Activated CD8-positive, alpha-beta memory T cell treated with anti-CD3 and anti-CD28 coated beads, Interleukin-2, amount 50 U/mL, for 4 hours (primary cell): ENCODE measurements around the gene TSPAN9.

Experiments used
- DNase-seq: peaks from one replicate; pipeline ENCODE4 v3.0.0-alpha.2; 2020

TSPAN9 gene

DNA sequence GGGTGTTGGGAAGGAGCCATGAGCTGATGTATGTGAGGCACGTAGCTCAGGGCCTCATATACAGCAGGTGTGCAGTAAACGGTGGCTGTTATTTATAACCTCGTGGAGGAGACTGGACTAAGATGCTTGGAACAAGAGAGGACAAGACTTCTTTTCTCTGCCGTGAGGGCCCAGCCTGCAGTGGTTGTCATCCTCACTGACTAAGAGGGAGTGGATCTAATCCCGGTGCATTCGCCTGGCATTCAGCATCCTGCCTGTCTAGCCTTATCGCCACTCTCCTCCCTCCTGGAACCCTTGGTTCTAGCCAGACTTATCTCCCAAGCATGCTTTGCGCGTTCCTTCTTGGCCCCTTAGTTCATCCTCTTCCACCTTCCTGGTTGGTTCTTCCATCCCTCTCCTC is 3.9 kb downstream of the TSPAN9 start:
- no peak for DNase-seq

DNA sequence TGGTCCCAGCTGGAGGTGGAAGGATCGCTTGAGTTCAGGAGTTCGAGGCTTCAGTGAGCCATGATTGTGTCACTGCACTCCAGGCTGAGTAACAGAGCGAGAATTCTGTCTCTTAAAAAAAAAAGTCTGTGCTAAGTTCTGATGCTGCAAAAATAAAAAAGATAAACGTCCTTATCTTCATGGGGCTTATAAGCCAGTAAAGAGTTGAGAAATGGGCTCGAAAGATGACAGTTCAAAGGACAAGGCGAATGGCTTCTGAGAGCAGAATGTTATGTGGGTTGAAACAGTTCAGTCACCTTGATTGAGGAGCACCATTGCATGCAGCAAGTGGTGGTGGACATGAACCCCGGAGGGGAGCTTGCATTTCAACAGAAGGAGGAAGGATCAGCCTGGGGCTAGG is 4.7 kb downstream of the TSPAN9 start:
- DNase-seq, result no peak

DNA sequence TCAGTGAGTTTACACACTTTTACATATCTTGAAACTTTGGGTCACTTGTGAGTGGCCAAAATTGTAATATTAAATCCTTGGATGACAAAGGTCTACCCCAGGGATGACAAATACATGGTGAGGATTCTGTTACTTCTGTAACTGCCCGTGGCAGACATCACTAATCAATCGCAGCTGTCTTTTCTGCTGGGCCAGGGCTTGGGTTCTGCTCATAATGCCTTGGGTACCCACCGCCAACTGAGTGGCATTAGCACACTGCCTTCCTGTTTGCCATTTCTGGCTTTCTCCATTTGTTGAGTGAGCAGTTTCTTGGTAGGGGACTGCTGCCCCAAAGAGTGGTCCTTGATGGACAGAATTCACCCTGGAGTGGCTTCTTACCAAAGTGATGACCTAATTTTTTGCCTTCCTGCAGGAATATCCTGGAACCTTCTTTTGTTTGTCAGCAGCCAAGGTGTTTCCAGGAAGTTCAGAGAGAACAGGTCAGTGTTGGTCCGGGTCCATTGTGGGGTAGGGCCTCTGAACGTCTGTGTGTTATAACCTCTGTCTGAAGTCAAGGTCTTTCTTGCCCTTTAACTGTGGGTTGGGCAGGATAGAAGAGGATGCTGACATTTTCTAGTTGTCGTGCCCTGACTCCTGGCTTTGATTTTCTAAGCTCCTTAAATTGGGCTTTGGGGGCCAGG is 6.2 kb downstream of the TSPAN9 start:
- DNase-seq, result no peak

DNA sequence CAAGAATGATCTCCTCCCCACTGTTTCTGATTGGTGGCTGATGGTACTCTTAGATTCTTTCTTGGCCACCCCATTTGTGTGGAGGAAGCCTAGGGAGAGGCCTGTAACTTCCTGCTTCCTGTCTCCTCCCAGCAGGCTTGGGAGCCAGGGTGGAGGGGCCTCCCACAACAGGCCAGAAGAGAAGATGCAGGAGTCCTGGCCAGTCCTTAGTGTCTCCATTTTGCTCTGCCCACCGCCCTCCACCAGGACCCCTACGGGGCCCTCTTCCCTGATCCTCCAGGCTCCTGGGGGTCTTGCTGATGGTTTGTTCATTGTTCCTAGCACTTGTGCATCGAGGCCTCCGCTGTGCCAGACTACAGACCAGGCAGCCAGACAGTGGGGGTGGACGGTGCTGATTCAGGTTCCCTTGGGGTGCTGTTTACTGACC is 6.8 kb downstream of the TSPAN9 start:
- no peak for DNase-seq

DNA sequence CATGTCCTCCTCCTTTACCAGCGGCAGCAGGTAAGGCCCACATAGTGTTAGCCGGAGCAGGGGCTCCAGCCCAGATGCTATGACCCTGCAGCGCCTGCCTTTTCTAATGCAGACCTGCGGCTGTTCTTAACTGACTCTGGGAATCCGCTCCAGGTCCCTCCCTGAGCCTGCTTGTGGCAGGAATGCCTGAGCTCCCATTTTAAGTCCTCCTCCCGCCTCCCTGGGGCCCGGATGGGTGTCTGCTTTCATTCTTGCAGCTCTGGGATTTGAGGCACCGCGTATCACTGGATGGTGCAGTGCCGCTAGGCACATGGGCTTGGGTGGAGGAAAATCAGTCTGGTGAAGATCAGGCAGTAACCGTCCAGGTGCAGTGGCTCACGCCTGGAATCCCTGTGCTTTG is 7.6 kb downstream of the TSPAN9 start:
- no peak for DNase-seq

DNA sequence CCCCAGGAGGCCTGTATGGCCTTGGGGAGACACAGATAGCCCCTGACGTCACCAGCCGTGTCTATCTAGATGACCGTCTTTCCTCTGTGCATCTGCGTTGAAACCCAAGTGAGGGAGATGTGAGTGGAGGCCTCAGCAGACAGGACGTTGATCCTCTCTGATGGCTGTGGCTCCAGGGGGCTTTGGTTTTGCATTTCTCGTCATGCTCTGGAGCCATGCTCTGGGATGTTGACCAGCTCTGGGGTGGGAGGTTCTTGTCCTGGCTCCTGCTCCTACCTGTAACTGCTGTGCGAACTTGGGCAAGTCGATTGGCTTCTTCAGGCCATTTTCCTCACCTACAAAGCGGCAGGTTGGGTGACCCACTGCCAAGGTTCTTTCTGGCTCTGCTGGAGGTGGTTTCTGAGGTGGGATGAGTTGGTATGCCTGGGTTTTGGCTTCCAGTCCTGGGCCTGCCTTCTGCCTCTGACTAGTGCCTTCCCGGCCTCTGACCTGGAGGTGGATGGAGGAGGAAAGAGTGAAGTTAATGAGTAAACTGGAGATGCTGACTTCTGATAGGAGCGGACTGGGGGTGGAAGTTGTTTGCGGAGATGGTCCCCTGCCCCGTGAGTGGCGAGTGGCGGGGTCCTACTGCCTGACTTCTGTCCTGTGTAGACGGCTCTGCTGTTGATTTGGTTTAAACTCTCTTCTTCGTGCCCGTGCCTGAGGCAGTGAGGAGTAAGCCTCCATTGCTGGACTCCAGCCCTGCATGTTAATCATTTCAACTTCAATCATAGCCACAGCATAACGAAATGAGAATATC is 8.4 kb downstream of the TSPAN9 start:
- no peak for DNase-seq

DNA sequence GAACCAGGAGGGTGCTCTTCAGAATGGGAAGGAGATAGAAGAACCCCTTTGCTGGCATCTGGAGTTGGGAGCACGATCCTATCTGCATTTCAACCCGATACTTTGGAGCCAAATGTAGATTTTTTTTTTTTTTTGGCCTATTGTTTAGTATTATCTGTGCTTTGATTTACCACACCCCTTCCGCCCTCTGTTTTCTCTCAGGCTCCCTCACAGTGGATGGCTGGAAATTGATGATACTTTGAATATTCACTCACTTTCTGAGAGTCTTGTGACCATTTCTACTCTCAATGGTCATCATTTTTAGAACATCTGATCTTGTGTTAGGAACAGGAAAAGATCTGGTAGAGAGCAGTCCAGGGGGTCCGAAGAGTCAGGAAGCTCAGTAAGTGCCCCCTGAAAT is 9.0 kb downstream of the TSPAN9 start:
- DNase-seq, result no peak

DNA sequence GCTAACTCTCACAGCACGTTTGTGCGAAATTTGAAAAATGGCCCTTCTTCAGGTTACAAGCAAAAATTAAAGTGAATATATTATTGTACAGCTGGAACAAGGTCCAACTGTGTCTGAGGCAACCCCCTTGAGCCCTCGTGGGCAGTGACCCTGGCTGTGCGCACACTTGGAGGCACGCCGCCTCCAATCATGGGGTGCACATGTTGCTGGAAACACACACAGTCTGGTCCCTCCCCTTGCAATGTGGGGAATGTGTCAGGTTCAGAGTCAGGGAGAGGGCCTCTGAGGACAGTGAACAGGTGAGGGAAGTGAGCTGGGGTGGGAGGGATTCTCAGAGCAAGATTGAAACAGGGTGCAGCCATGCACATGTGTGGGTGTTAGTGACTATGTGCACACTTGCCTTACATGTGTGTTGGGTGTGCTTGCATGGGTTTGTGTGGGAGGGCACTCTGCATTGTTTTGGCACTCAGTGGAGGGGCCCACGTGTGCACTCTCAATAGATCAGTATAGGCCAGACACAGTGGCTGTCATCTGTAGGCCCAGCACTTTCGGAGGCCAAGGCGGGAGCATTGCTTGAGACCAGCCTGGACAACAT is 9.6 kb downstream of the TSPAN9 start:
- DNase-seq, result no peak

DNA sequence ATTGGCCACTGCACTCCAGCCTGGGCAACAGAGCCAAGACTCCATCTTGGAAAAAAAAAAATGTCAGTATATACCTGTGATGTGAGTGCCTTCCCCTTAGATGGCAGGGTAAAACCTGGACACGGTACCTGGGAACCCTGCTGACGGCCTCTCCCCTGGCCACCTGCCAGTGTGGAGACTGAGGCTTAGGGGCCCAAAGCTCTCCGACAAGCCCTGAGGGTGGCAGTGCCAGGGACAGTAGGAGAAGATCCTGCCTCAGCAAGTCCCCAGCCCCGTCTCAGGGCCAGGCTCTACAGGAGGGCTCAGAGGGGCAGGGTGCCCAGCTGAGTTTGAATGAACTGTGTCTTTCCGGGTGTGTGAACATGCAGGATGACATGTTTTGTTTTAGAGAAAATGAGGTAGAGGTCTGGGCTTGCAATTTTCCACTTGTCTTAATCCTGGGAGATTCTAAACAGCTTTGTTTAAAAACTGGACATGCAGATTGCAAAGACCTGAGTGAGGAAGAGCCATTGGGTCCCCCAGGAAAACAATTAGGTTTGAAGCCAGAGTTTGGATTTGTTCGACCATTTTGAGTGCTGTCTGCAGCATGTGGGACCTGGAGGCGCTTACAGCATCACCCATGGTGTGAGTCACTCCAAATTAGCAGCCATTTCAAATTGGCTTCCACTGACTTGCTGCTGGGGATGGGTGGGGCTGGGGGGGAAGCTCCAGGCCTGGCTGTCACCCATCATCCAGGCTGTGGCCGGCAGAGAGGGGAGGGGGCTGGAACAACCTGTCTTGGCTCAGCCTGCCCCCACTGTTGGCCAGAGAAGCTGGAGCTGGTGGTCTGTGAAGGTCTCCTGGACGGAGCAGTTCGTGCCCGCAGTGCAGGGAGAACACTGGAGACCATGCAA is 10.8 kb downstream of the TSPAN9 start:
- DNase-seq, result no peak

DNA sequence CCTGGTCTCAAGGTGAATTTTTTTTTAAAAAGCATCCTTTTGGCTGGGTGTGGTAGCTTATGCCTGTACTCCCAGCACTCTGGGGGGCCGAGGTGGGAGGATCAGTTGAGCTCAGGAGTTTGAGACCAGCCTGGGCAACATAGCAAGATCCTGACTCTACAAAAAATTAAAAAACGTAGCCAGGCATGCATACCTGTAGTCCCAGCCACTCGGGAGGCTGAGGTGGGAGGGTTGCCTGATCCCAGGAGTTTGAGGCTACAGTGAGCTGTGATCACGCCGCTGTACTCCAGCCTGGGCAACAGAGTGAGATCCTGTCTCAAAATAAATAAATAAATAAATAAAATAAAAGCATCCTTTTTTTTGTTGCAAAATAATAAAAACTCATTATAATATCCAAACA is 12.4 kb downstream of the TSPAN9 start:
- no peak for DNase-seq

DNA sequence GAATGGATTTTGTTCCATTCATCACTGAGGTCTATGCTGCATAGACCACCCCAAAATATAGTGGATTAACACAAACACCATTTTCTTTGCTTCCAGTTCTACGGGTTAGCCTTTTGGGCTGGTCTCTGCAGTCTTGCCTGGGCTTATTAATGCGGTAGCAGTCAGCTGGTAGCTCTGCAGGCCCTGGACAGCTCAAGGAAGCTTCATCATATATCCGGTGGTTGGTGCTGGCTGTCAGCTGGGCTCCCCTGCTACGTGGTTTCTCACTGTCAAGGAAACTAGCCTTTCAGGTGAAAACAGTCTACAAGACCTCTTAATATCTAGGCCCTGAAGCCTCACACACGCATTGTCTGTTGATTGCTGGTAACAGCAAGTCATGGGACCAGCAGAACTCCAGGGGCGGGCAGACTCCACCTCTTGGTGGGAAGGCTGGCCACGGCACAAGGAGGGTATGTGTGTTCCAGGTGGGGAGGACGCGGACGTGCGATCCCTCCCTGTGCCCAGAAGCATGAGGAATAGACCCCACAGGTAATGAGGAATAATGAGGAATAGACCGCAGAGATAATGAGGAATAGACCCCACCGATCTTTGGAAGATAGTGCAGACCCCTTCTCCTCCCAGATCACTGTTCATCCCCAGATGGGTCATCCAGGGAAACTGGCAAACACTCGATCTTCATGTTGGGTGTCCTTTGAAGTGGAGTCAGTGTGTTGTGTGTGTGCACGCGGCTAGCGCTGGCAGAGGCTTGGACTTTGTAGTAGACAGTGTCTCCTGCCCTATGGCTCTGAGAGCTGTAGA is 13.3 kb downstream of the TSPAN9 start:
- no peak for DNase-seq

DNA sequence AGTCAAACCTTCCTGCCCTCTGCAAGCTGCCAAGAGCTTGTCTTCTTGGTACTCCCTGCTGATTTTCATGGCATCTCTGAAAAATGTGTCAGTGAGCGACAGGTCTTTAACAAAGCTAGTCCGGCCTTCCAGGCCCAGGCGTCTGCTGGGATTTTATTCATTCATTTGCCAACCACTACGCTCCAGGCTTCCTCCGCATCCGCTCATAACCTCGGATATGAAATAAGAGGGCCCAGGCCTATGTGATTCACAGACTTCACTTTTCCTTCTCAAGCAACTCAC is 13.8 kb downstream of the TSPAN9 start:
- no peak for DNase-seq

DNA sequence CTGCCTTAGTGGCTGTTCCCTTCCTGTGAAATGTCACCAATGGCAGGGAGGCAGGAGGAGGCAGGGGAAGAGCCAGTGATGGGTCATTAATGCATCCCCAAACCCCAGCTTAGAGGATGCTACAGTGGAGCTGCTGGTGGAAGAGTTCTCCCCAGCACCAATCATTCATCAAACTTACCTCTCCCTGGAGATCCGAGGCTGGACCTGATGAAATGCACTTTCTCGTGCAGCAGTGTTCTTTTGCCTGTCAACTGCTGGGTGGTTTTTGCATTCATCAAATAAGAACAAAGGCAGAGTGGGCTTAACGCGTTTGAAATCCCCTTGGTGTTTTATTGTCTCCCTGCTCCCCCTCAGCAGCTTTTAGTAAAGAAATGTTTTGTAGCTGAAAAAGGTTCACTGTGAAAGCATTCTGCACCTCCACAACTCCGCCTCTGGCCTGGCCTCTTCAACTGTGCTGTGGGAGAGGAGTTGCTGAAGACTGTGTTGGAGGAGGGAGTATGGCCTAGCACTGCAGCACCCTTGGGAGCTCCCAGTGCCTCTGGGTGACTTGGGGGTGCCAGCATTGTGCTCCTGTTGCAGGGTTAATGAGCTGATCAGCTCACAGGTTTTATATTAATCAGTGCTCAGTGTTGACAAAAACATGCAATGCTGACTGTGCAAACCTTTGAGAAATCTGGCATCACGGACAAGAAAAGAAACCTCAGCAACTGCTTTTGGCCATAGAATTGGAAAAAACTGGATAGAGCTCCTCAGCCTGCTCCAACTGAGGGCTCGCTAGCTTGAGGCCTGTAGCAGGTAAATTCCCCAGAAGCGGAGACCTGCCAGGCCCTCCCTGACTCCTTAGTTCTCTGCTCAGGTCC is 14.4 kb downstream of the TSPAN9 start:
- no peak for DNase-seq

DNA sequence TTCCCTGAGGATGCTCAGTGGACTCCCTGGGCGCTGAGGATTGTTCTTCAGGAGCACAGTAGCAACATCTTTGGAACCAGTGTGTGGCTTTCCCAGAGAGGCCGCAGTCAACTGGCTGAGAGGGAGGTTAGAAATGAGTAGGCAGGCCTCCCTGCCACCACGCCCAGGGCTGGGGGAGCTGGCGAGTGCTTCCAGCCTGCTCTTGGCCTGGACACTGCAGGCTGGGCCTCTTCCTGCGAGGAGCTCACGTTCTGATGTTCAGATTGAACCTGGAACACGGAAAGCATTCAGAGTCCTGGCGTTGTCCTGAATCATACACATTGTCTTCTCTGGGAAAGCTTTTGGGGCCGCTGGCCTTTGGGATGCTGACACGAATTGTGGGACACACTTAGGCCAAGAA is 15.6 kb downstream of the TSPAN9 start:
- no peak for DNase-seq

DNA sequence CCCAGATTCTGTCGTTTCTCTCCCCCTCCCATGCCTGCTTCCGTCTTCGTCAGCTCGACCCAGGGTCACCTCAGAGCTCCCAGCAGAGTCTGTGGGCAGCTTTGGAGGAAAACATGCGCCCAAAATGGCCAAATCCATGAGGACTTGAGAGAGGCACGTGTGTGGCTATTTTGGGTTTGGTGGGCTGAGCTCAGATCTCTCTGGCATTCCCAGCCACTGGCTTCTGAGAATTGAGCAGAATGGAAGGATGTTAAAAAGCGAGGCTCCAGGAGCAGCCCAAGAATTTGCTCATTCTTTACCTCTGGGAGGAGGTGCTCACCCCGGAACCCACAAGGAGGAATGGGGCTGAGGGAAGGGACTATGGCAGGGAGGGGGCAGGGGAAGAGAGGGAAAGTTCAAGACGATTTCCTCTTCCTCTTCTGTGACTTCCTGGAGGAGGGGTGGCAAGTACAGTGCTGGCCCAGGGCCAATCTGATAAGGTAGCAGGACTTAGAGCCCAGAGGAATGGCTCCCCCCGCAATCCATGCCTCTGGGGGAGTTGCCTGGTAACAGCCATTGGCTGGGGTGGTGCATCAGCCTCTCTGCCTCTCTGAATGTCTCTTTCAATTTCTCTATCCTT is 20.1 kb downstream of the TSPAN9 start:
- no peak for DNase-seq

DNA sequence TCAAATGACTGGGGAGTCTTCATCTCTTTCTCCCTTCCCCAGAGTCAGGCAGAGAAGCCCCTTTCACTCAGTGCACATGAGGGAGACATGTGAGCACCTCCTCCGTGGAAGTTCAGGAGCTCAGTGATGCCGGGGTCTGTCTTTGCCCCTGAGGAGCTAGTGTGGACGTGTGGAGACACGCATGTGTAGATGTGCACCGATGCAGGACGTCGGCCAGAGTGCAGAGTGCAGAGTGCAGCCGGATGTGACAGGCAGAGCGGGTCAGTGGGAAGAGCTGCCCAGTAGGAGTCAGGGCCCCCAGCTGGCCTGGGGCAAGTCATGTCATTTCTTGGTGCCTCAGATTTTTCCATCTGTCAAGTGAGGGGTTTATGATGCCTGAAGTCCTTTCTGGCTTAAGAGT is 20.7 kb downstream of the TSPAN9 start:
- DNase-seq, result no peak

DNA sequence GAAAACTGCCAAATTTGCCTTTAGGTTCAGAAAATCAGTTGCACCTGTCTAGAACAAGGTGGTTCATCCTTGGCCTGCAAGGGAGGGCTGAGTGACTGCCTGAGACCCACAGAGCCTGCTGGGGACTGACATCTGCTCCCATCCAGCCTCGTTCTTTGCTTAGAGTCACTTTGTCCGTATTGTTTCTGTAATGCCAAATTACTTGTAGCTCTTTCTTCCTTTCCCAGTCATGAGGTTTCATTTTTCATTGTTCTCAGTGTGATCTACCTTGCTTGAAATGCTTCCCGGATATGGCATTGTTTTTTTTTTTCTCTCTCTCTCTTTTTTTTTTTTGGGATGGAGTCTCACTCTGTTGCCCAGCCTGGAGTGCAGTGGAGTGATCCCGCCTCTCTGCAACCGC is 21.3 kb downstream of the TSPAN9 start:
- DNase-seq, result no peak

DNA sequence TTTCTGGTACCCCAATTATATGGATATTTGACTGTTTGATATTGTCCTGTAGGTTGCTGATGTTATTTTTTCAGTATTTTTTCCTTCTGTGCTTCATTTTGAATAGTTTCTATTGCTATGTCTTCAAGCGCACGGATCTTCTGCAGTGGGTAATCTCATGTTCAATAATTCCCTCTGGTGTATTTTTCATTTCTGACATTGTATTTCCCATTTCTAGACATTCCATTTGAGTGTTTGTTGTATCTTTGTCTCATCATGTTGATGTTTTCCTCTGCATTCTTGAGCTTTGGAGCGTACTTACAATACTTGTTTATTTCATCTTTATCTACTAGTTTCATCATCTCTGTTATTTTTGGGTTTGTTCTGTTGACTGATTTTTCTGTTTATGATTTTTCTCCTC is 22.0 kb downstream of the TSPAN9 start:
- DNase-seq, result no peak

DNA sequence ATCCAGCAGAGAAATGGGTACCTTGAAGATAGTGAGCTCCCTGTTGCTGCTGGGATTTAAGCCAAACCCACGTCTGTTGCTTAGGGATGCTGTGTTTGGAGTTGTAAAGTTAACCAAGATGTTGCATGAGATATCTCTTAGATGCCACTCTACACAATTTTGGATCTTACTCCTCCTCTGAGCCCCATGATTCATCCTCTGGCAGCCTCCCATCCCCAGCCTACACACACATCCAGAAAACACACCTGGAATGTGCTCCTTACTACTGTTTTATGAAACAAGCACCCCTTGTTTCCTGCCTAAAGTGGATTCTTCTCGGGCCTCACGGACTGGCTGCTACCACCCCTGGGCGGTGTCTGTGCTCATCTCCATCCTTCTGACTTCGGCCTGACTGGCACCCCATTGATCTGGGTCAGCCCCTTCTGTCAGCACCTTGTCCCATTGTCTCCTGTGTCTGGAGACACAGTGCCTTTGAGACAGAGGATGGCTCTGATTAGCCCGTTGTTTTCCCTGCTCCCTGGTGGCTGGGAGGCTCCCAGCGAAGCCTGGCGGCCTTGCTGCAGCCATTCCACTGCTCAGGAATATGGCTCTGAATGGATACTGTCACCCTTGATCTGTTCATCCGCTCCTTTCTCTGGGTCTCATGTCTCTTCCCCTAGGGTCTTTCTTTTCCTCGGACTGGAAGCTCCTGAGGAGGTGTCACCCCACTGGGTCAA is 24.3 kb downstream of the TSPAN9 start:
- DNase-seq, result no peak

DNA sequence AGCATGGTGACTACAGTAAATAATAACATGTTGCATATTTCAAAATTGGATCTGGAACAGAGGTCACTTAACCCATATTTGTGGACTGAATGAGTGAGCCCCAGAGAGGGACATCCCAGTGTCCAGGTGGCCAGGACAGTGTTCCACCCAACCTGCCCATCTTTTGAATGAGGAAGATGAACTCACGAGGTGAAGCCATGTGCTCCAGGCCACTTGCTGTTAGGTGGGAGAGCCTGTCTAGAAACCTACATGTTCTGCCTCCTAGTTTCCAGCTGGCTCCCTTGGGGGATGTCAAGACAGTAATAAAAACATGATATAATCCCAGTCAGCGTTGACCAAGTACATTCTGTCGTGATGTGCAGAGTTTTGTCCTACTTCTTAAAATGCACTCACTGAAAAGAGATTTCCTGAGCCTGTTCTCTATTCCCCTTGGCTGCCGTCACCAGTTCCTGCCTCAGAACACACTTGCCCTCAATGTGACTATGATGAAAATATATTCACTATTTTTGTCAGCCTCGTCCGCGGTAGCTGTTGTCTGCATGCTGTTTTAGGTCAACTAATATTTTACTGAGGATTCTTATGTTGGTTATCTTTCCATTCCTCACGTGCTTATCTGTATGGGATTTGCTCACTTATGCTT is 25.7 kb downstream of the TSPAN9 start:
- DNase-seq, result no peak
